Stomach (tissue), 4 donors: ENCODE measurements around the gene HIVEP1.

Experiments used
- EP300 ChIP-seq: sonication (generic); formaldehyde crosslinking; IDR thresholded peaks from one replicate; pipeline ENCODE4 v1.6.1; 2017; ENCODE audit warnings: antibody characterized with exemption
- POLR2A ChIP-seq, 4 donors: fragments of 450-650 bp; IDR thresholded peaks; one replicate each; pipeline ENCODE4 v1.6.1; 2016; ENCODE audit warnings: antibody characterized with exemption in 4 of 4, control low read depth in 2 of 4, mild to moderate bottlenecking in 1 of 4, moderate library complexity in 1 of 4
- TF ChIP-seq, protein P1 (sequence below), 7 experiments: fragments of 450-650 bp in 4 of 7; fragments of 200-600 bp in 3 of 7; sonication (generic) in 3 of 7; IDR thresholded peaks; one replicate each; pipeline ENCODE4 v1.5.1; 2016 to 2019; ENCODE audit warnings: antibody characterized with exemption in 7 of 7, control low read depth in 2 of 7, mild to moderate bottlenecking in 1 of 7

DNA sequence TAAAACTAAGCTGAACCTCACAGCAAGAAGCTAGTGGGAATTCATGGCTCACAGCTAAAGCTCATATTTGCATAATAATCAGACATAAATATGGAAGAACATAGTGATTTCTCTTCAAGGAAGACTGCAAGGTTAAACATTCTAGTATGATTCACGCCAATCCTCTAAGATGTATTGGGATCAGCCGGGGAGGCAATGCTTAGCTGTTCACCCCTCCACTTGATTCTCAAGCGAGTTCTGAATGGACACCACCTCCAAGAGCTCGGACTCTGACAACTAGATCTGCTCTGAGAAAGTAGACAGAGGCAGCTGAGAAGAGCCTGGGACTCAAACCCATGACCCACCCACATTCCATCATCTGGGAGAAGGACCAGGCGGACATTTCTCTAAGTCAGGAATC lies 159.6 kb downstream of the HIVEP1 start:
- no peak for TF ChIP-seq EP300
- TF ChIP-seq, protein P1, sequence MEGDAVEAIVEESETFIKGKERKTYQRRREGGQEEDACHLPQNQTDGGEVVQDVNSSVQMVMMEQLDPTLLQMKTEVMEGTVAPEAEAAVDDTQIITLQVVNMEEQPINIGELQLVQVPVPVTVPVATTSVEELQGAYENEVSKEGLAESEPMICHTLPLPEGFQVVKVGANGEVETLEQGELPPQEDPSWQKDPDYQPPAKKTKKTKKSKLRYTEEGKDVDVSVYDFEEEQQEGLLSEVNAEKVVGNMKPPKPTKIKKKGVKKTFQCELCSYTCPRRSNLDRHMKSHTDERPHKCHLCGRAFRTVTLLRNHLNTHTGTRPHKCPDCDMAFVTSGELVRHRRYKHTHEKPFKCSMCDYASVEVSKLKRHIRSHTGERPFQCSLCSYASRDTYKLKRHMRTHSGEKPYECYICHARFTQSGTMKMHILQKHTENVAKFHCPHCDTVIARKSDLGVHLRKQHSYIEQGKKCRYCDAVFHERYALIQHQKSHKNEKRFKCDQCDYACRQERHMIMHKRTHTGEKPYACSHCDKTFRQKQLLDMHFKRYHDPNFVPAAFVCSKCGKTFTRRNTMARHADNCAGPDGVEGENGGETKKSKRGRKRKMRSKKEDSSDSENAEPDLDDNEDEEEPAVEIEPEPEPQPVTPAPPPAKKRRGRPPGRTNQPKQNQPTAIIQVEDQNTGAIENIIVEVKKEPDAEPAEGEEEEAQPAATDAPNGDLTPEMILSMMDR (IDR thresholded peaks at IDR 0.05): no peak
- no peak for TF ChIP-seq POLR2A (IDR thresholded peaks at IDR 0.05)
